Colonic mucosa (tissue), 4 donors: ENCODE measurements around the gene TPP1. TPM values are rescaled to one million over a fixed set of nuclear protein-coding genes. Genes with fewer than 3 reads are reported as not detected.
A peak's percentile ranks its signal among the peaks of the same experiment; 100 is the strongest.

Experiments
- DNase-seq: peaks from one replicate; pipeline ENCODE4 v3.0.0-alpha.2; 2020
- H3K27ac ChIP-seq: fragments of 200-600 bp; one replicate; pipeline ENCODE4 v1.8.0; 2021
- H3K27me3 ChIP-seq: fragments of 200-600 bp; one replicate; pipeline ENCODE4 v1.8.0; 2021
- H3K36me3 ChIP-seq: fragments of 200-600 bp; one replicate; pipeline ENCODE4 v1.8.0; 2021
- H3K4me1 ChIP-seq: fragments of 200-600 bp; one replicate; pipeline ENCODE4 v1.8.0; 2021; ENCODE audit warnings: mild to moderate bottlenecking
- H3K4me3 ChIP-seq: fragments of 200-600 bp; one replicate; pipeline ENCODE4 v1.8.0; 2021
- H3K9ac ChIP-seq, 2 donors: one replicate each; pipeline ENCODE4 v1.7.0; 2013; ENCODE audit warnings: control low read depth in 2 of 2, low read depth in 2 of 2, low read length in 2 of 2
- H3K9me3 ChIP-seq: fragments of 200-600 bp; one replicate; pipeline ENCODE4 v1.8.0; 2021
- CTCF ChIP-seq: fragments of 200-600 bp; IDR thresholded peaks from one replicate; pipeline ENCODE4 v1.8.0; 2022; ENCODE audit warnings: antibody characterized with exemption, mild to moderate bottlenecking
- intact Hi-C: fragments of 100-400 bp; cut with DNase I; formaldehyde crosslinking; loops from one replicate; pipeline ENCODE4 v1.14.1; 2022
- total RNA-seq, 2 donors: library from RNA; stranded (reverse); fragmentation: NEBNext Ultra II Directional in 1 of 2; extraction: Animal tissue kit (Norgen Biotek cat#: 25700) in 1 of 2; gene quantifications; one replicate each; pipeline ENCODE4 v1.2.1, GENCODE V29; 2021
- donor health status: healthy.
- donor health status: DM: no; HTN: no; CAD: no.
- donor health status: DM: no; HTN: no; CAD: no.

Gene TPP1
- total RNA-seq, 2 donors from 2014 or later = 83.4 to 123 TPM

- Histone ChIP-seq H3K36me3 (peaks cover 18% of the 10 kb centered on the region), H3K4me1 (peaks cover 3% of the 10 kb centered on the region), H3K9me3 (no peaks in the 10 kb centered on the region), H3K4me3 (no peak overlapping the region), H3K27me3 (no peaks in the 10 kb centered on the region), H3K9ac (no peak overlapping the region), H3K27ac (no peak overlapping the region)
- DNase-seq = peak; percentile 20
- TF ChIP-seq CTCF = no peak
- intact Hi-C loops = loop anchor here (5.0 to 10.0 kb wide), 3 partner anchors 67 to 125 kb away; partner anchors contain the start of genes MRPL17 and TRIM3
Observed at GRCh38 chr11:6599881-6600390, 19.3 kb downstream of the TPP1 start.

GRCh38 chr11:6599449-6599848 is 19.8 kb downstream of the TPP1 start:
- intact Hi-C loops = no loop called here
- no peak for TF ChIP-seq CTCF
- Histone ChIP-seq H3K9me3 (no peaks in the 10 kb centered on the region), H3K36me3 (peaks cover 18% of the 10 kb centered on the region), H3K27me3 (no peaks in the 10 kb centered on the region), H3K4me1 (peaks cover 3% of the 10 kb centered on the region), H3K27ac (no peak overlapping the region), H3K9ac (no peak overlapping the region), H3K4me3 (no peak overlapping the region)
- DNase-seq = no peak

GRCh38 chr11:6598555-6598954 is 20.7 kb downstream of the TPP1 start:
- H3K4me1 ChIP-seq = peaks cover 3% of the 10 kb centered on the region
- no peak overlapping the region for H3K4me3 ChIP-seq
- no peak overlapping the region for H3K27ac ChIP-seq
- no peaks in the 10 kb centered on the region for H3K27me3 ChIP-seq
- H3K36me3 ChIP-seq = peaks cover 18% of the 10 kb centered on the region
- no peaks in the 10 kb centered on the region for H3K9me3 ChIP-seq
- no peak overlapping the region for H3K9ac ChIP-seq
- no peak for DNase-seq
- intact Hi-C loops = no loop called here
- no peak for TF ChIP-seq CTCF

GRCh38 chr11:6596239-6596877 is 22.9 kb downstream of the TPP1 start:
- no peaks in the 10 kb centered on the region for H3K4me1 ChIP-seq
- H3K36me3 ChIP-seq = peaks cover 18% of the 10 kb centered on the region
- DNase-seq = no peak
- intact Hi-C loops = no loop called here
- no peaks in the 10 kb centered on the region for H3K27me3 ChIP-seq
- no peaks in the 10 kb centered on the region for H3K9me3 ChIP-seq
- H3K9ac ChIP-seq = no peak overlapping the region
- H3K4me3 ChIP-seq = no peak overlapping the region
- no peak for TF ChIP-seq CTCF
- H3K27ac ChIP-seq = no peak overlapping the region

GRCh38 chr11:6594142-6594768 is 25.0 kb downstream of the TPP1 start:
- no peak overlapping the region for H3K4me3 ChIP-seq
- H3K4me1 ChIP-seq = no peaks in the 10 kb centered on the region
- intact Hi-C loops = no loop called here
- TF ChIP-seq CTCF = no peak
- peak; percentile 10 for DNase-seq
- no peak overlapping the region for H3K27ac ChIP-seq
- no peak overlapping the region for H3K9ac ChIP-seq
- H3K36me3 ChIP-seq = peaks cover 6% of the 10 kb centered on the region
- H3K27me3 ChIP-seq = no peaks in the 10 kb centered on the region
- H3K9me3 ChIP-seq = no peaks in the 10 kb centered on the region
